Fibroblast of skin of scalp (primary cell): ENCODE measurements around the gene CSMD2.

Experiments
- DNase-seq: peaks from one replicate; pipeline ENCODE4 v3.0.0-alpha.2; 2013

The CSMD2 gene

GRCh38 chr1:33711511-33711910 lies 453.5 kb downstream of the CSMD2 start:
- no peak for DNase-seq

- DNase-seq: peak; percentile 84
Measured at GRCh38 chr1:33710967-33711366, 454.1 kb downstream of the CSMD2 start.

- DNase-seq: peak; percentile 22
Measured at GRCh38 chr1:33709783-33710718, 455.0 kb downstream of the CSMD2 start.

- no peak for DNase-seq
Measured at GRCh38 chr1:33709174-33709782, 455.8 kb downstream of the CSMD2 start.

GRCh38 chr1:33706634-33707255 lies 458.3 kb downstream of the CSMD2 start:
- no peak for DNase-seq

GRCh38 chr1:33703464-33703863 lies 461.6 kb downstream of the CSMD2 start:
- DNase-seq: no peak

- DNase-seq: no peak
Measured at GRCh38 chr1:33698361-33699035, 466.5 kb downstream of the CSMD2 start.

- DNase-seq: no peak
Measured at GRCh38 chr1:33697816-33698215, 467.2 kb downstream of the CSMD2 start.

- DNase-seq: no peak
Measured at GRCh38 chr1:33696962-33697361, 468.1 kb downstream of the CSMD2 start.

GRCh38 chr1:33696311-33696710 lies 468.7 kb downstream of the CSMD2 start:
- DNase-seq: no peak

- no peak for DNase-seq
Measured at GRCh38 chr1:33692206-33693188, 472.5 kb downstream of the CSMD2 start.

- no peak for DNase-seq
Measured at GRCh38 chr1:33687000-33687399, 478.0 kb downstream of the CSMD2 start.

- DNase-seq: no peak
Measured at GRCh38 chr1:33686551-33686950, 478.5 kb downstream of the CSMD2 start.

- DNase-seq: peak; percentile 22
Measured at GRCh38 chr1:33685256-33685655, 479.8 kb downstream of the CSMD2 start.

- peak; percentile 26 for DNase-seq
Measured at GRCh38 chr1:33684396-33685179, 480.4 kb downstream of the CSMD2 start.

GRCh38 chr1:33683913-33684312 lies 481.1 kb downstream of the CSMD2 start:
- peak; percentile 19 for DNase-seq

- peak; percentile 14 for DNase-seq
Measured at GRCh38 chr1:33682371-33682770, 482.7 kb downstream of the CSMD2 start.

- DNase-seq: no peak
Measured at GRCh38 chr1:33680281-33680840, 484.7 kb downstream of the CSMD2 start.

GRCh38 chr1:33670567-33670966 lies 494.5 kb downstream of the CSMD2 start:
- no peak for DNase-seq

- DNase-seq: no peak
Measured at GRCh38 chr1:33668695-33669094, 496.3 kb downstream of the CSMD2 start.
